Measurements from ENCODE around the gene RAG2. TPM values are rescaled to one million over a fixed set of nuclear protein-coding genes. Genes with fewer than 3 reads are reported as not detected.

Gene RAG2
- total RNA-seq, 1 experiment from 2014 or later, result 0.10 TPM

GRCh38 chr11:36591433-36591832, 6.6 kb downstream of the RAG2 start:
- no peak for TF ChIP-seq POLR2AphosphoS5 (IDR thresholded peaks at IDR 0.05; ENCODE audit: low read depth, low read length)
- no peak for TF ChIP-seq CTCF (IDR thresholded peaks at IDR 0.05)
- TF ChIP-seq, protein P1, sequence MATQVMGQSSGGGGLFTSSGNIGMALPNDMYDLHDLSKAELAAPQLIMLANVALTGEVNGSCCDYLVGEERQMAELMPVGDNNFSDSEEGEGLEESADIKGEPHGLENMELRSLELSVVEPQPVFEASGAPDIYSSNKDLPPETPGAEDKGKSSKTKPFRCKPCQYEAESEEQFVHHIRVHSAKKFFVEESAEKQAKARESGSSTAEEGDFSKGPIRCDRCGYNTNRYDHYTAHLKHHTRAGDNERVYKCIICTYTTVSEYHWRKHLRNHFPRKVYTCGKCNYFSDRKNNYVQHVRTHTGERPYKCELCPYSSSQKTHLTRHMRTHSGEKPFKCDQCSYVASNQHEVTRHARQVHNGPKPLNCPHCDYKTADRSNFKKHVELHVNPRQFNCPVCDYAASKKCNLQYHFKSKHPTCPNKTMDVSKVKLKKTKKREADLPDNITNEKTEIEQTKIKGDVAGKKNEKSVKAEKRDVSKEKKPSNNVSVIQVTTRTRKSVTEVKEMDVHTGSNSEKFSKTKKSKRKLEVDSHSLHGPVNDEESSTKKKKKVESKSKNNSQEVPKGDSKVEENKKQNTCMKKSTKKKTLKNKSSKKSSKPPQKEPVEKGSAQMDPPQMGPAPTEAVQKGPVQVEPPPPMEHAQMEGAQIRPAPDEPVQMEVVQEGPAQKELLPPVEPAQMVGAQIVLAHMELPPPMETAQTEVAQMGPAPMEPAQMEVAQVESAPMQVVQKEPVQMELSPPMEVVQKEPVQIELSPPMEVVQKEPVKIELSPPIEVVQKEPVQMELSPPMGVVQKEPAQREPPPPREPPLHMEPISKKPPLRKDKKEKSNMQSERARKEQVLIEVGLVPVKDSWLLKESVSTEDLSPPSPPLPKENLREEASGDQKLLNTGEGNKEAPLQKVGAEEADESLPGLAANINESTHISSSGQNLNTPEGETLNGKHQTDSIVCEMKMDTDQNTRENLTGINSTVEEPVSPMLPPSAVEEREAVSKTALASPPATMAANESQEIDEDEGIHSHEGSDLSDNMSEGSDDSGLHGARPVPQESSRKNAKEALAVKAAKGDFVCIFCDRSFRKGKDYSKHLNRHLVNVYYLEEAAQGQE (IDR thresholded peaks at IDR 0.05; ENCODE audit: insufficient read depth in 1 of 2, low read depth in 2 of 2, low read length in 1 of 2), result no peak
- no peak for TF ChIP-seq SIN3A (IDR thresholded peaks at IDR 0.05; ENCODE audit: borderline replicate concordance, insufficient read depth, low read depth, low read length)
- no peak for TF ChIP-seq TCF7L2 (IDR thresholded peaks at IDR 0.05; ENCODE audit: low read depth, low read length)
- CTCF ChIA-PET, result no interaction called here
- H3K4me3 ChIP-seq (ENCODE audit: low read depth in 2 of 2, low read length in 2 of 2), result no peak overlapping the region
- DNase-seq (ENCODE audit: low read depth, low spot score), result no peak
- intact Hi-C loops (cut with micrococcal nuclease; ENCODE audit: unreplicated experiment) (no loop called here), in situ Hi-C loops (cut with HindIII; ENCODE audit: low pct_unique_long_range_greater_than_20kb, low sequenced_read_pairs) (no loop called here)
- H3K4me1 ChIP-seq (ENCODE audit: control insufficient read depth, insufficient read depth, low read length), result no peaks in the 10 kb centered on the region; the same call in 1 of the 2 replicates
- no peaks in the 10 kb centered on the region for H3K9me3 ChIP-seq (ENCODE audit: control insufficient read depth, insufficient read depth, low read depth, low read length)
- POLR2A ChIA-PET, result no interaction called here
- no peak overlapping the region for H3K27ac ChIP-seq (ENCODE audit: low read length)
- no TSS peak for BruUV-seq (replicated peaks)
- no peak for ATAC-seq
- peaks cover 10% of the 10 kb centered on the region for H3K27me3 ChIP-seq (ENCODE audit: control insufficient read depth, insufficient read depth, low read length)
- H3K36me3 ChIP-seq (ENCODE audit: control insufficient read depth, insufficient read depth, low read length), result no peaks in the 10 kb centered on the region; the same call in 1 of the 2 replicates

GRCh38 chr11:36590513-36590912, 7.5 kb downstream of the RAG2 start:
- DNase-seq (ENCODE audit: low read depth, low spot score) (no peak), ATAC-seq (no peak)
- in situ Hi-C loops (cut with HindIII; ENCODE audit: low pct_unique_long_range_greater_than_20kb, low sequenced_read_pairs) (no loop called here), intact Hi-C loops (cut with micrococcal nuclease; ENCODE audit: unreplicated experiment) (no loop called here)
- ChIA-PET POLR2A (no interaction called here), CTCF (no interaction called here)
- Histone ChIP-seq H3K4me1 (ENCODE audit: control insufficient read depth, insufficient read depth, low read length) (no peaks in the 10 kb centered on the region; the same call in 1 of the 2 replicates), H3K4me3 (ENCODE audit: low read depth in 2 of 2, low read length in 2 of 2) (no peak overlapping the region), H3K36me3 (ENCODE audit: control insufficient read depth, insufficient read depth, low read length) (no peaks in the 10 kb centered on the region; the same call in 1 of the 2 replicates), H3K27ac (ENCODE audit: low read length) (no peak overlapping the region), H3K9me3 (ENCODE audit: control insufficient read depth, insufficient read depth, low read depth, low read length) (no peaks in the 10 kb centered on the region), H3K27me3 (ENCODE audit: control insufficient read depth, insufficient read depth, low read length) (peaks cover 10% of the 10 kb centered on the region)
- TF ChIP-seq SIN3A (IDR thresholded peaks at IDR 0.05; ENCODE audit: borderline replicate concordance, insufficient read depth, low read depth, low read length) (no peak), POLR2AphosphoS5 (IDR thresholded peaks at IDR 0.05; ENCODE audit: low read depth, low read length) (no peak), TCF7L2 (IDR thresholded peaks at IDR 0.05; ENCODE audit: low read depth, low read length) (no peak), CTCF (IDR thresholded peaks at IDR 0.05) (no peak)
- TF ChIP-seq, protein P1 (IDR thresholded peaks at IDR 0.05; ENCODE audit: insufficient read depth in 1 of 2, low read depth in 2 of 2, low read length in 1 of 2), result no peak
- BruUV-seq (replicated peaks), result no TSS peak
